ENCODE results near the gene CAMTA1.

The CAMTA1 gene

DNA sequence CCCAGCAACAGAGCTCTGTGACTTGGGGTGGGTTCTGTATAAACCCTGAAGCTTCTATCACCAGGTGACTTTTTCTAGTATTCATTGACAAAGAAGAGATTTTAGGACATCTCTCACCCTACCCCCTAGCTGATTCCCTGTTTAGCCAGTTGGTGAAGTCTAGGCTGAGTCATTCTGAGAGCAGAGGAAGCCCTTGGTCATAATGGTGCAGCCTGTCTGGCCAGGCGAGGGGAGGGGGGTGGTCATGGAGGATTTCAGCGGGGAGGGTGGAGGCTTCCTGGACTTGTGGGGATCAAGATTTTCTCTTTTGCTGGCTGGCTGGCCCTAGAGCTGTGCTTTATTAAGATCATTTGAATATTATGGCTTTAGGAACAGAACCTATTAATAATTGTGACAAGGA lies 262.6 kb downstream of the CAMTA1 start:
- DNase-seq, result no peak

DNA sequence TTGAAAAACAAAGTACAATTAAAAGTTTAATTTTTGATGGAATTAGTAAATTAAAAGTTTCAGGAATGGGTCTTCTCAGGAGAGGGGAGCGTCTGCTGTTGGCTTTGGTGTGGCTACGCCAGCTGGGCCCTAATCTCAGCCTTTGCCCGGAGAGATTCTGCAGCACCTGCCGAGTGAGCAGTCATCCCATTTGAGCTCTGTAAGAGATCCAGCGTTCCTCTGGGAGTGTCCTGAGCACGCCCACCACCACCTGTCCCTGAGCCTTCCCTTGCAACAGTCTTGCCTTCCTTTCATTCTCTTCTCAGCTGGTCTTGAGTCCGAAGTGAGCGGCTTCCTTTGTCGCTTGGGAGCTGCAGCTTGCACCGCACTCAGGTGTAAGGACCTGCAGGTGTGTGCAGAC lies 263.1 kb downstream of the CAMTA1 start:
- DNase-seq, result no peak

DNA sequence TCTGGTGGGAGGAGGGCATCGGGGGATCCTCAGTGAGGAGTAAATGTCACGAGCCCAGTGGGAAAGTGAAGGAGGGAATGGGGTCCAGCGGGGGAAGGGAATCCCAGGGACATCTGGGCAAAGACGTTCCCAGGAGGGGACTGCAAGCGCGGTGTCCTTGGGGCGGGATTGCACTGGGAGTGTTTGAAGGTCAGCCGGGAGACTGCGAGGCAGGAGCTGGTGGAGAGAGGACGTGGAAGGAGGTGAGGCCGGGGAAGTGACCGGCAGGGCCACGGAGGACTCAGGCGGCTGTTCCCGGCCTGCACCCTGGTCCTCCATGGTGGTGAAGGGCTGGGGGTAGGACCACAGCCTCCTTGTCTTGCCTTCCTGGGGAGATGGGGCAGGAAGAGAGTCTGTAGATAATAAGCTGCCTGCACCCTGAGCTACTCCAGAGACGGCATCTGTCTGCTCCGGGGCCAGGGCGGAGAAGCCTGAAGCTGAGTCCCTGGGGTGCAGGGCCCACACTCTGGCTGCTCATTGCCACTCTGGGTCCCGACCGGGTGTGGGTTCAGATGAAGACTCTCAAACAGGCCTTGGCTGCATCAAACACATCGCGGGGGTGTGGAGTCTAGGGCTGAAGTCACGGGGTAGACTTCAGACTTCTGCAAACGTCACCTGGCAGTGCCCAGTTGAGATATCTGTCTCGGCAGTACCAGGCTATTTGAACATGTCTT lies 264.8 kb downstream of the CAMTA1 start:
- DNase-seq, result no peak

DNA sequence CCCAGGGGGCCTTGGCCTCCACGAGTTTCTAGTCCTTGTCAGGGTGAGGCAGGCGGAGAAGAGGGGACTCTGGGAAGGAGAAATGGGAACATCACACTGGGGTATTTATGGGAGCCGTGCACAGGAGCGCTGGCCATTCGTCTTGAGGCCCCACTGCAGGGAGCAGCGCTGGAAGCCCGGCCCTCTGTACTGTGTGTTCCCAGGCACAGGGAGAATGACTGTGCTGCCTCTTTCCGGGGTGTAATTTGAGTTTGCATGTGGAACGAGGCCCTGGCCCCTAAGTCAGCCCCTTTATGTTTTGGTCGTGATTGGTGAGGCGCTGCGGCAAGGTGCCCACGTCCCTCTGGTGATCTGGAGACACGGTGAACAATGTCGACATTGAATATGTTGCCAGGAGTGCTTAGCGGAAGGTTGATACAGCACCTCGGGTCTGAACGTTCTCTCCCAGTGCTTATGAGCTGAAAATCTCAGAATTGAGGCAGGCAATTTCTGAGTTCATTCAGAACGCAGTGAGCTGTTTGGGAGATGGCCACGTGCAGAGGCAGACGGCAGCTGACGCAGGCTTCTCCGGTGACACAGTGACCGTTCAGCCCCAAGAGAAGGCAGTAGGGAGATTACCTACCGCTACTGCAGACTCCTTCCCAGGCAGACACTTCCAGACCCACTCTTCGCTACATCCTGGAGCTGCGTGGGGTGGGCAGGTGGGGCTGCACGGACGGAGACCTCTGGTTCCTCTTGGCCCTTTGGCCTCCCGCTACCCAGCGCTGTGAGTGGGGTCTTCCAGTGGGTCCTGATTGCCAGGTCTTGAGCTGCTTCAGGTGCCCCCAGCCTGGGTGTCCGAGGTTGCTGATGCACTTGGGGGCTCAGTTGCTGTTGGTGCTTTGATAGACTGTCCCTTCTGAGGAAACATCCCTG lies 265.8 kb downstream of the CAMTA1 start:
- DNase-seq, result no peak

DNA sequence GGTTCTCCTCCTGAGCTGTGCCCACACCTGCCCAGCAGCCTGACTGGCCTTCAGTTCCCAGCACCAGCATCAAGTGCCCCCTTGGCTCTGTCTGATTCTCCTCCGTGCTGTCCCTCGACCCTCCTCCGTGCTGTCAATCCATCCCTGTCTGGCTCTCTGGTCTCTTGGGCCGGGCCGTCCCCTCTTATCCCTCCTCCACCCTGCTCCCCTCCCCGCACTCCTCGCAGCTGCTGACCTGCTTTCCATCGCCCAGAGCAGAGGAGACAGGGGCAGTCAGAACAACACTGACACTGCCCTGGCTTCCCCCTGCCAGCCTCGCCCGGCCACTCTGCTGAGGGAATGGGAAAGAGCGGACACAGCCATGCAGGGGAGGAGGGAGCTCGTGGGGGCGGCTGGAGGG lies 267.4 kb downstream of the CAMTA1 start:
- no peak for DNase-seq

DNA sequence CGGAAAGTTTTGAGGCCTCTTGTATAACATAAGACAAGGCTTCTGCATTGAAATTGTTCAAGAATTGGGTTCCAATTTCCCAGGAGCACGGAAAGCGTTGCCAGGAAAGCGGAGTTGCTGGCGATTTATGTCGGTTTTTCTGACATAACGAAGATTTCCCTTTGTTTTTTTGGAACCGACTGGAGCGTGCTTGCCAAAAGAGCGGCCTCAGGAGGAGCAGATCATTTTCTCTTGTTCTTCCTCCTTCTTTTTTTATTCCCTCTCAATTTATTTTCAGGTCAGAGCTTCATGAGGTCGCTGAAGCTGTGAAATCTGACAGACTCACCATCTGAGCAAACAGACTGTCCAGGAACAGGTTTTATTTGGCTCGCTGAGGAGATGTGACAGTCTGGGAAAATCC lies 275.5 kb downstream of the CAMTA1 start:
- no peak for DNase-seq

DNA sequence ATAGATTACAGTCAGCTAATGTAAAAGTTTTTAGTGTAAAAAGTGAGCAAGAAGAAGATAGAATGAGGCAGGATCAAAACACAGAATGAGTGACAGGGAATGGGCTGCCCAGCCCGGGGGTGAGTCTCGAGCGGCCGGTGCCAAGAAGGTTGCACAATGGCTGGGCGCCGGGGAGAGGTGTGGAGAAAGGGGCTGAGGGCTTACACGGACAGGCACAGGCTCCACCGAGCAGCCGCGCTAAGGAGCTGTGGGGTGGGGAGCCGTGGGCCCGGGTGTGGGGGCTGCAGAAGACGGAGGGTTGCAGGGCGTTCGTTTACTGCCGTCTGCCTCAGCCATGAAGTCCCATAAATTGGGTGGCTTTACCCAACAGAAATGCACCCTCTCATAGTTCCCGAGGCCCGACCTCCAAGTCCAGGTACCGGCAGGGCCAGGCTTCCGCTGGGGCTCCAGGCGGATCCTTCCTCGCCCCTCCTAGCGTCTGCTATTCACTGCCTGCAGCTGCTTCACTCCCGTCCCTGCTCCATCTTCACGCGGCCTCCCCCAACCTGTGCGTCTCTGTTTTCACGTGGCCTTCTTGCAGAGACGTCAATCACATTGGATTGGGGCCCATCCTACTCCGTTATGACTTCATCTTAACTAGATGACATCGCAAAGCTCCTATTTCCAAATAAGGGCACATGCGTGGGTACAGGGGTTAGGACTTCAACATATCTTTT lies 277.2 kb downstream of the CAMTA1 start:
- no peak for DNase-seq

DNA sequence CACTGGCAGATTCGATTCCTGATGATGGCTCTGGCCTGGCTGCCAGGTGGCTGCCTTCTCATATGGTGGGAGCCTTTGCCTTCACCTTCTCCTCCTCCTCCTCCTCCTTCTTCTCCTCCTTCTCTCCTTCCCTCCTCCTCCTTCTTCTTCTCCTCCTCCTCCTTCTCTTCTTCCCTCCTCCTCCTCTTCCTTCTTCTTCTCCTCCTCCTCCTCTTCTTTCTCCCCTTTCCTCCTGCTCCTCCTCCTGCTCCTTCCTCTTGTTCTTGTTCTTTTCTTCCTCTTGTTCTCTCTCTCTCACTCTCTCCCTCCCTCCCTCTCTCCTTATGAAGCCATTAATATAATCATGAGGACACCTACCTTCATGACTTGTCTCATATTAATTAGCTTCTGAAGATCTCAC lies 278.7 kb downstream of the CAMTA1 start:
- DNase-seq, result no peak

DNA sequence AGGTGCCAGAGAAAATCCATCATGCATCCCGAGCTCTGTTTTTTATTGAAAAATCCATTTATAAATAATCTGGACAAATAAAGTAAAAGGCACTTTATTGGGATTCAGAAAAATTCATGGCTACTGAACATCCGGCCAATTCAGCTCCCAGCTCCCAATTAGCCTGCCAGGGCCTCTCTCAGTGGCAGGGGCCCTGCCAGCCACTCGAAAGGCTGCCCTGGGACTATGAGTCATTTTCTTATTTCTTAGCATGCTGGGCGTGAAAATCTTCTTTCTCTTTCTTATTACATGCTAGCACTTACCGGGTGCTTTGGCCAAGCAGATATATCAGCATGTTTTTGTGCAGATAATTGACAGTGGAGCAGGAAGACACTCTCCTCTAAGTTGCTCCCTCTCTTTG lies 283.3 kb downstream of the CAMTA1 start:
- no peak for DNase-seq

DNA sequence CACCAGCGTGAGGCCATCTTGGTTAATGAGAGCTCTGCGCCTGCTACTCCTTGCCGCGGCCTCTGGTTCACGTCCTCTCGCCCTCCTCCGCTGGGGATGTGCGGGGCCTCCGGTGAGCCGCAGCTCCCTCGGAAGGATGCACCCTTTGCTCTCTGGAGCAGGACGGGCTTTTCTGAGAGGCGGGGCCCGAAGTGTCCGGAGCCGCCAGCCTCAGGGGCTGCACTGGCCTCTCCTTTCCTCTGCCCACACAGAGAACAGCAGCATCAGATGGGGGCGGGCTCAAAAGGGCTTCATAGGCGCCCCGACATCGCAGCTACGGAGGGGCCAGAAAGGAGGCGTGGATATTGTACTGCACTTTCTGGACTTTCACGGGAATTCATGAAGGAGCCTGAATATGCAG lies 284.7 kb downstream of the CAMTA1 start:
- no peak for DNase-seq

DNA sequence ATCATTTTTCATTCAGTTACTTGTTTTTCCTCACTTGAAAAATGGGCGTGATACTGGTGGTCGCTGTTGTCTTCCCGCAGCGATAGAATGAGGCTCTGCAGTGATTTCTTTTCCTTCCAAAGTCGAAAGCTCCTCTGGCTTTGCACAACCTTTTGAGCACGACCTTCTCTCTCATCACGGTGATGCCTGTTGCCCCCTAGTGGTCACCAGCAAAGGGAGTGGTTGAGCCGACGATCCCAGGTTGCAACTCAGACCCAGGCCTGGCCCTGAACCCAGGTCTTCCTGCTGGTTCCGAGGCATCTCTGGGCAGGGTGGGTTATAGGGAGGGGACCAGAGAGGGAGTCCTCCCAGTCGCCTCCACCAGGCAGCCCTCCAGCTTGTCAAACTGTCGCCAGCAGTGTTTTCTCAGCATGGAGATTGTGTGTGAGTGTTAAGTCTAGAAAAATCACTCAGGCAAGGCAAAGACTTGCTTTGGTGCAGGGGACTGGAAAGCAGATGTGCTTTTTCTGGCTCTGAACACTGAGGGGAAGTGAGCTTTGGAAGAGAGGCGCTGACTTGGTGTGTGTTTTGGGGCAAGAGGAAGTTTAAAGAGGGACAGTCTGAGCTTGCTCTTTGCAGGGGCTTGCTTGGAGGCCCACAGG lies 285.3 kb downstream of the CAMTA1 start:
- DNase-seq, result no peak

DNA sequence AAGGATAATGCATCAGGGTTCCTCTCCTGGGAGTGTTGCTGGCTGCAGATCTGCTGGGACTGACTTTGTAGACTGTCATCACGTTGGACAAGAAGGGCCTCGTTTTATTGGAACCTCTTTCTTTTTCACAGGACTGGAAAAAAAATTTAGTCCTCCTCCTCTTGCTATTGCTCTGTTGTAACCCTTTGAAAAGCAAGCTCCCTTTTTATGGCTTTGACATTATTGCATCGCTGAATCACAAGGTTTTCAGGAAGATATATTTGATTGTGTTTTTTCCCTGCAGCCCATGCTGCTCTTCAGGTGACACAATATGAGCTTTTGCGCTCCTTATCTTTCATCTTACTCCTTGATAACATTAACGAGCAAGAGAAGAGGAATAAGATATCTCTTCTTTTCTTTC lies 290.9 kb downstream of the CAMTA1 start:
- DNase-seq, result no peak

DNA sequence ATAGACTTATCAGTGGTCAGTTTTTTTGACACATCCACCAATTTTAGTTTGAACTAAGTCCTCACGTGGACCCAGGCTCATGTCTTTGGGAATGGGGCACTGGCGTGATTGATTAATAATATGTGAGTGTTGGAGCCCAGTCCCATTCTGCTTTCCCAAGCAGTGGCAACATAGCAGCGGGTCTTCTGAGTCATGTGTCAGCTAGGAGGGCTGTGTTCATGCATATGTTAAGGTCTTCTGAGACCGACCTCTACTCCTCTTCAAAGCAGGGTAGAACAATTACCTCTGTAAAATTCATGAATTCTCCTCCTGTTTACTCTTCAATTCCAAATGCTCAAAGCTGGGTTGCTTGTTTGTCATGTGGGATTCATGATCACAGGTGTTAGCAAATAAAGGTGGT lies 291.3 kb downstream of the CAMTA1 start:
- DNase-seq, result no peak

DNA sequence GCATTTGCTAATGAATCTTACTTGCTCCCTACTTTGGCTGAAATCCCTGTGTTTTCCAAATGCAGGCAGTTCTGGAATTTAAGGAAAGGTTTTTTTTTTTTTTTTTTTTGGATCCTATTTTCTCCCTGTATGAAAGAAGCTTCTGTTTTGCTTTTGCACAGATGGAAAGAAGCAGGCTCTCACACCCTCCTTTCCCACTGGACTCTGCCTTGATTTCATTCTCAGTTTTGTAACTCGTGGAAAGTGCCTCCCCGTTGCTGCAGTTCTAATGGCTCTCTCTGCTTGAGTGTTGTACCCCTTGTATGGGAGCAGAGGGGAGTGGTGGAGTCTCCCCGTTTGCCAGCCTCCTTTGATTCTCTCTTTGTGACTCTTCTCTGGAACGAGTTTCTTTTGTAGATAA lies 291.9 kb downstream of the CAMTA1 start:
- no peak for DNase-seq

DNA sequence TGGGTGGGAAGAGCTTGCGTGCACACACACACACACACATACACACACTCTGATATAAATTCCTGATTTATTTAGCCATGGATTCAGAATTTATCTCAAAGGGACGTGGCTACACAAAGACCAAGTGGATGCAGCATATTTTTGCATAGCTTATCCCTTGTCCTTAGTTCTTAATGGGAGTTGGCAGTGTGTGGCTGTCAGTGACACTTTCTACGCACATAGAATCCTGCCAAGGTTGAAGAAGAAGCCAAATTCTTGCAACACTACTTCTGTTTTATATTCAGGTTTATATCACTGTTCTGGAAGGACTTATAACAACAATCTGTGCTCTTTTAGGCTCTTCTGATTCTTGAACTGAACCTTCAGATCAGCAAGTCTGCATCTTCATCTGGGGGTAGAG lies 292.7 kb downstream of the CAMTA1 start:
- no peak for DNase-seq

DNA sequence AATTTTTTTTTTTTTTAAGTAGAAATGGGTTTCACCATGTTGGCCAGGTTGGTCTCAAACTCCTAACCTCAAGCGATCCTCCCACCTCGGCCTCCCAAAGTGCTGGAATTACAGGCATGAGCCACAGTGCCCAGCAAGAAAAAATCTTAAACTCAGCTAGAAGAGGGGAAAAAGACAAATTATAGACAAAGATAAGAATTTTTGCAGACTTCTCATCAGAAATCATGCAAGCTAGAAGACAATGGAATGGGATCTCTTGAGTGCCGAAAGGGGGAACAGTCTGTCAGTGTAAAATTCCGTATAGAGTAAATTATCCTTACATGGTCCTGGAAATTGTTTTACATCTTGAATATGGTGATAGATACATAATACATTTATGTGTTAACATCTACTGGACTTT lies 294.4 kb downstream of the CAMTA1 start:
- no peak for DNase-seq

DNA sequence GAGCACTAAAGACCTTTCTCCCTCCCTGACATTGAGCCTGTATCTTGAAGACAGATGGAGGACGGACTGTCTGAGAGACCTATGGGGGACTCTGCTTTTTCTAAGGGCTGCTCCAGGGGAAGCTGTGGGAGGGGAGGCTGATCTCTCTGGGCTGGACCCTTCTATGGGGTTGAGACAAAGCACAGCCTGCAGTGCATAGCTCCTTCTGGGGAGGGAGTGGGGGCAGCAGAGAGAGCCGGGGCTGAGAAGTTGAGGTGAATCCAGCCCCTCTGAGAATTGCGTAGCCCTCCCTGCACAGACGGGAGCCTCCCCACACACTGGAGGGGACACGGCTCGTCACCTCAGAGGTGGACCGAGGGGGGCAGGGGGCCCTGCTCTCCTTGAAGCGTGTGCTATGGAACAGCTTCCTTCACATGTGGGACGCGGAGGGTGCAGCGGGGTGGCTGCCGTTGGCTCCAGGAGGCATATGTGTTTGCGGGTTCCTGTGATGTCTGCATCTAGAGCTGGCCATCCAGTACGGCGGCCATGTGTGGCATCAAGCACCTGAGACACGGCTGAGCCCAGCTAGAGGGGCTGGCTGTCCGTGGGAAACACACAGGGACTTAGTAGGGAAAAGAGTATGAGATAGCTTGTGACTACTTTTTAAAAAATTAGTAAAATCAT lies 299.1 kb downstream of the CAMTA1 start:
- DNase-seq, result no peak

DNA sequence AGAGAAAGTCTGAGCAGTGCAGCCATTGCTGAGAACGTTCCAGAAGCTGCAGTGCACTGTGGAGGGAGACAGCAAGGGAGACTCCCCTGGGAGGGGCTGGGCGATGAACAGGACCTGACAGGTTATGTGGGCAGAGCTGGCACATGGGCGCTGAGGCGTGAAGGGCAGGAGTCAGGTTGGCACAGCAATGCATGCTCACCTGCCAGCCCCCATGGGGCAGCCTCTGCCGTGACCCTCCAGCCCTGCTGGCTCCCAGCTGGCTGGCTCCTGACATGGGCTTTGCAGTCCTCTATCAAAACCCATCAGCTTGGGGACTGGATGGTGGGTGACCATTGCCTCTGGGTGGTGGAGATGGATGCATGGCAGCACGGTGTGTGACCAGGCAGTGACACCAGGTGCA lies 300.3 kb downstream of the CAMTA1 start:
- no peak for DNase-seq

DNA sequence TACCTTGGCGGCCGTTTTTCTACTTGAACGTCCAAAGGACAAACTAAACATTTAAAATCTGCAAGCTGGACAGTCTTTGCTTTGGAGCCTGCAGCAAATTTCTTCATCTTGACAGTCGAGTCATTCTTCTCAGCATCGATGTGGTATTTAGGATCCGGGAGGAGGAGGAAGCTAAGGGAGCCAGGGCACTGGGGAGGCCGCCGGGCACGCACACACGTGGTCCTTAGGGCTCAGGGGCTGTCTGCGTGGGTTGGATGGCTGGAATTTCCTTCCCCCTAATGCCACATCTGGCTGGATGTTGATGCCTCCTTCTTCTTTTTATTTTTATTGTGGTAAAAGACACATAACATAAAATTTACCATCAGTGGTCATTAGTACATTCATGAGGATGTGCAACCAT lies 300.9 kb downstream of the CAMTA1 start:
- no peak for DNase-seq

DNA sequence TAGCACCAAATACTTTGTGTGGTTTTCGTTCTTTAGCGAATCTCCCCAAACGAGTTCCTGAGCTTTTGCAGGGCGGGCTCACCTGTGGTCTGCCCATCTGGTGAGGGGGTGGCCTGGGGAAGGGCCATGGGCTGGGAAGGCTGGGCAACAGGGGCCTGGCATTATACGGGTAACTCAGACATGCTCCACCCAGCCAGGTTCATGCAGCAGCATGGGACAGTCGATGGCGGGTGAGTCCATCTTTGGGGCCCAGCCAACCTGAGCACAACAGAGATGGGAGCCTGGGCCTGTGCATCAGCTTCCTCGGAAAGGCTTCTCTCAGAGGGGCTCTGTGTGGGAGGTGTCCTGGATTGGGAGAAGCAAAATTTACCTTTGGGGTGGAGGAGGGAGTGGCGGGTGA lies 302.6 kb downstream of the CAMTA1 start:
- DNase-seq, result no peak

DNA sequence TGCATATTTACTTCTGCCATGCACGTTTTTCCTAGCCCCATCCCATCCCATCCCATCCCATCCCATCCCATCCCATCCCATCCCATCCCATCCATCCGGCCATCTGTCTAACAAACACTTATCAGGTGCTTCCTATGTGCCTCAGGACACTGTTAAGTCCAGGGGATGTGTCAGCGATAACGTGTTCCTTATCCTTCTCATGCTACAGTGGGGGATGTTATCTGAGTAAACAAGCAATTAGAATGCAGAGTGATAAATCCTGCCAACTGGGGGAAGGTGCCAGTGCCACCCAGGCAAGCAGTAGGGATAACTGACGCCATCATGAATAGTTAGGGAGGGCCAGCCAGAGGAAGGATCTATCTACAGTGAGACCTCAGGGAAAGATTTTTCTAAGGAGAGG lies 304.2 kb downstream of the CAMTA1 start:
- DNase-seq, result no peak

DNA sequence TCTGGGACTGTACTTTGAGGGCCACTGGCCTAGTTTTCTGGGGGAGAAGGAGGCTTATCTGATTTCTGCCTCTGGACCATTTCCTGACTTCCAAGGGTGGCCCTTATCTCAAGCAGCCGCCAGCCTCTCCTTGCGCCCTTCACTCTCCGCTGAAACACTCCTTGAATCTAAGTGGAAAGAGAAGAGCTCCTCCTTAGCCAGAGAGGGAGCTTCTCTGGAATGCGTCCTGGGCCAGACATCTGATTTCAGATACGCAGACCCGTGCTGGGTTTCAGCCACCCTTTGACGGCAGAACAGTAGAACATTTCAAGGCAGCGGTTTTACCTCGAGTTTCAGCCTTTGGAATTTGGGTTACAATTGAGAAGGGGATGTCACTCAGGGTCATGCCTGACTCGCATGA lies 308.0 kb downstream of the CAMTA1 start:
- DNase-seq, result no peak

DNA sequence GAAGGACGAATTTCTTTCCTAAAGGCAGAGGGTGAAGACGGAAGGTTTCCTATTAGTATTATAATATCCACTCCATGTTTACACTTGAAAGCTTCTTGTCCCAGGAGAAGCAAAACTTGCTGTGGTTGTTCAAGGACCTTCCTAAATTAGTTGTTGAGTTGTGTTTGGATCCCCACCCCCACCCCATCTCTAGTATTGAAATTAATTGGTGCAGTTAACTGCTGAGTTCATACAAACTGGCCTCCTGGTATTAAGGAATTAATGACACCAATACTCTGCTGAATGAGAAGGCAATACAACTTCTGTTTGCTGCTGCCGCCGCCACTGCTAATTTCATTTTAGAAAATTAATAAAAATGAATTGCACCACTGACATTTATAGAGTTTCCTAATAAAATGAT lies 308.8 kb downstream of the CAMTA1 start:
- no peak for DNase-seq
